ENCODE measurements around the gene PSMA6. TPM values are rescaled to one million over a fixed set of nuclear protein-coding genes. Genes with fewer than 3 reads are reported as not detected.

The PSMA6 gene
- total RNA-seq, 1 donor from 2014 or later = 137 TPM

DNA sequence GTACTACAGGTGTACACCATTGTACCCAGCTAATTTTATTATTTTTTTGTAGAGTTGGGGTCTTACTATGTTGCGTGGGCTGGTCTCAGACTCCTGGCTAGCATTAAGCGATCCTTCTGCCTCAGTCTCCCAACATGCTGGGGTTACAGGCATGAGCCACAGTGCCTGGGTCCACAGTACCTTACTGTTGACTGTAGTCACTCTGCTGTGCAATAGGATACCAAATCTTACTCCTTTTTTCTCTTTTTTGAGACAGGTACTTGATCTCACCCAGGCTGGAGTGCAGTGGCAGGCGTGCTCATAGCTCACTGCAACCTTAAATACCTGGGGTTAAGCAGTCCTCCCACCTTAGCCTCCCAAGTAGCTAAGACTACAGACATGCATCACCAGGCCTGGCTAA, 25.6 kb downstream of the PSMA6 start:
- no peak for DNase-seq (ENCODE audit: low spot score)
- Mint-ChIP-seq H3K4me3 (ENCODE audit: unreplicated experiment) (no peak overlapping the region), H3K36me3 (ENCODE audit: low read depth) (peaks cover 20% of the 10 kb centered on the region), H3K27me3 (ENCODE audit: low read depth) (no peaks in the 10 kb centered on the region), H3K4me1 (ENCODE audit: low read depth) (no peaks in the 10 kb centered on the region), H3K9me3 (ENCODE audit: low read depth) (no peaks in the 10 kb centered on the region), H3K27ac (ENCODE audit: unreplicated experiment) (no peak overlapping the region)
- TF ChIP-seq, protein P1, sequence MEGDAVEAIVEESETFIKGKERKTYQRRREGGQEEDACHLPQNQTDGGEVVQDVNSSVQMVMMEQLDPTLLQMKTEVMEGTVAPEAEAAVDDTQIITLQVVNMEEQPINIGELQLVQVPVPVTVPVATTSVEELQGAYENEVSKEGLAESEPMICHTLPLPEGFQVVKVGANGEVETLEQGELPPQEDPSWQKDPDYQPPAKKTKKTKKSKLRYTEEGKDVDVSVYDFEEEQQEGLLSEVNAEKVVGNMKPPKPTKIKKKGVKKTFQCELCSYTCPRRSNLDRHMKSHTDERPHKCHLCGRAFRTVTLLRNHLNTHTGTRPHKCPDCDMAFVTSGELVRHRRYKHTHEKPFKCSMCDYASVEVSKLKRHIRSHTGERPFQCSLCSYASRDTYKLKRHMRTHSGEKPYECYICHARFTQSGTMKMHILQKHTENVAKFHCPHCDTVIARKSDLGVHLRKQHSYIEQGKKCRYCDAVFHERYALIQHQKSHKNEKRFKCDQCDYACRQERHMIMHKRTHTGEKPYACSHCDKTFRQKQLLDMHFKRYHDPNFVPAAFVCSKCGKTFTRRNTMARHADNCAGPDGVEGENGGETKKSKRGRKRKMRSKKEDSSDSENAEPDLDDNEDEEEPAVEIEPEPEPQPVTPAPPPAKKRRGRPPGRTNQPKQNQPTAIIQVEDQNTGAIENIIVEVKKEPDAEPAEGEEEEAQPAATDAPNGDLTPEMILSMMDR (IDR thresholded peaks at IDR 0.05) = no peak

DNA sequence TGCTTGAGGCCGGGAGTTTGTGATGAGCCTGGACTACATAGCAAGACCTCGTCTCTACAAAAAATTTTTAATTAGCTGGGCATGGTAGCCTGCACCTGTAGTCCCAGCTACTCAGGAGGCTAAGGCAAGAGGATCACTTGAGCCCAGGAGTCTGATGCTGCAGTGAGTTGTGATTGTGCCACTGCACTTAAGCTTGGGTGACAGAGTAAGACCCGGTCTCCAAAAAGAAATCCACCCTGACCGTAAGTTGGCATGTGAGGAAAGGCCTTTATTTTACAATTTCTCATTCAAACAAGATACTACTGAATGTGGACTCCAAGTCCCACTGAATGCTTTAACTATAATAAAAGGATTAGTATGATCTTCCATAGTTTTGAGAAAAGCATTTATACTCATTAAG, 27.3 kb downstream of the PSMA6 start:
- TF ChIP-seq, protein P1 (IDR thresholded peaks at IDR 0.05) = no peak
- Mint-ChIP-seq H3K27me3 (ENCODE audit: low read depth) (no peaks in the 10 kb centered on the region), H3K4me3 (ENCODE audit: unreplicated experiment) (no peak overlapping the region), H3K27ac (ENCODE audit: unreplicated experiment) (no peak overlapping the region), H3K9me3 (ENCODE audit: low read depth) (no peaks in the 10 kb centered on the region), H3K36me3 (ENCODE audit: low read depth) (peaks cover 16% of the 10 kb centered on the region), H3K4me1 (ENCODE audit: low read depth) (no peaks in the 10 kb centered on the region)
- no peak for DNase-seq (ENCODE audit: low spot score)

DNA sequence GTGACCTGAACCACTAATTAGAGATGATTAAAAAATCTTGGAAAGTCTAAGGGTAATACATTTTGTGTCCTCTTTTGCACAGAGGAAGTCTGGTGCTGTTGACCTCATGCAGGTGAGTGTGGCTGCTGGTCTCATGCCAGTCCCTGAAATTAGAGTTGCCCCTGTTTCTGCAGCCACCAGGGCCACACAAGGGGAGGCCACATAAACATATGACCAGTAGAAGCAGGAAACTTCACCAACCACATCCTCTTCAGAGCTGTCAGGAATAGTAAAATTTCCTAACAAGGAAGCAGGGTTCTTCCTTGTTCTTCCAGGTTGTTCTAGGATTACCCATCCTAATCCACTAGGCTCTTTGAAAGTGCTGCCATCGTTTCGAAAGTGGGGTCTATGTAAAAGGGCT, 28.3 kb downstream of the PSMA6 start:
- no peak overlapping the region for H3K27ac Mint-ChIP-seq (ENCODE audit: unreplicated experiment)
- H3K4me3 Mint-ChIP-seq (ENCODE audit: unreplicated experiment) = no peak overlapping the region
- H3K4me1 Mint-ChIP-seq (ENCODE audit: low read depth) = no peaks in the 10 kb centered on the region
- H3K9me3 Mint-ChIP-seq (ENCODE audit: low read depth) = no peaks in the 10 kb centered on the region
- TF ChIP-seq, protein P1 (IDR thresholded peaks at IDR 0.05) = no peak
- DNase-seq (ENCODE audit: low spot score) = no peak
- no peaks in the 10 kb centered on the region for H3K27me3 Mint-ChIP-seq (ENCODE audit: low read depth)
- H3K36me3 Mint-ChIP-seq (ENCODE audit: low read depth) = peaks cover 9% of the 10 kb centered on the region

DNA sequence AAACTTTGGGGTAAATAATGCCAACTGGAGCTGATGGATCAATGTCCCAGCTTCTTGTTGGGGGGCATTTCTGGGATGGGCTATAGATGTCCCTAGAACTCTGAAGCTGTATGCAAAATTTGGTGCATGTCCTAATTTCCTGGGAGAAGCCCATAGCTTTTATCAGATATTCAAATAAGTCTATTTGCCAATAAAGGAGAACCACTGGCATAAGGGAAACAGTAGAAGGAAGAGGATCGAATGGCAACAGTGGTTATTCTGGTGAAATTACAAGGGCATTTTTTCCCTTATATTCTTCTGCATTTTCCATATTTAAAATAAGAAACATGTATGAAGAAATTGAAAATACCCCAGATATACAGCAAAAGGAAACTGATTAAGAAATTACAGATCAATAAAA, 34.2 kb downstream of the PSMA6 start:
- H3K27me3 Mint-ChIP-seq (ENCODE audit: low read depth) = no peaks in the 10 kb centered on the region
- H3K4me1 Mint-ChIP-seq (ENCODE audit: low read depth) = no peaks in the 10 kb centered on the region
- no peaks in the 10 kb centered on the region for H3K36me3 Mint-ChIP-seq (ENCODE audit: low read depth)
- no peak overlapping the region for H3K4me3 Mint-ChIP-seq (ENCODE audit: unreplicated experiment)
- no peak overlapping the region for H3K27ac Mint-ChIP-seq (ENCODE audit: unreplicated experiment)
- no peaks in the 10 kb centered on the region for H3K9me3 Mint-ChIP-seq (ENCODE audit: low read depth)
- DNase-seq (ENCODE audit: low spot score) = no peak
- TF ChIP-seq, protein P1 (IDR thresholded peaks at IDR 0.05) = no peak

DNA sequence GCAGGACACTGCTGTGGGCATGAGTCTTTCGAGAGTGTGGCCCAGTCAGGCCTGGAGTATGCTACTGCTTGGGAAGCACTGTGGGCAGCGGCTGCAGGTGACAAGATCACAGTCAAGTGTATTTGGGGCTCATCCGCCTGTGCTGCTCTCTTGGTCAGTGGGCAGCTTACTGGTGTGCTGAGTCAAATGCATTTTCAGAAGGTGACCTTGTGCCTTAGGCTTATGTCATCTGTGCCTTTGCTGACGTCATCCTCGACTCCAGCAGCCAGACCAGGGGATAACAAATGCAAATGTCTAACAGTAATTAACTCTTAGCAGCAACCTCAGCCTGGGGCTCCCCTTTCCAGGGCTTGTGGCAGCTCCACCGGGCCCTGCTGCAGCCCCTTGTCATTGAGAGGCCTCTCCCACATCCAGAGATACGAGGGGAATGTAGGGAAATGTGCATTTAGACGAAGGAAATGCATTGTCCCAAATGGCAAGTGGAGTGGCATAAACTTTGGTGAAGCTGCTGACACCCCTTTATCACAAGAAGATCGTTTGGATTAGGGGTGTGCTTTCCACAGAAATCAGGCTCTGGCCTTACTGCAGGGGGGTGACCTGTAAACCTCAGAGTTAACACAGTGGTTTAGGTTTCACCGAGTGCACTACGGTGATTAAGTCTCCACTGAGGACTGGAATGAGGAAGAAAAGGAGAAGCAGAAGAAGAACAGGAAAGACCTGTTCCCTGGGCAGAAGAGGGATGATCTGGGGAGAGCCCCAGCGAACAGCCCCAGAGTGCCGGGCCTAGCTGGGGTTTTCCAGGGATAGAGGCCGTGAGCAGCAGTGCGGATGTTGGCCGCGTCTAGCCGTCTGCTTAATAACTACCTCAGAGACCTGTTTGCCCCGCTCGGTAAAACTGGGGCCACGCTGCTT, 39.7 kb downstream of the PSMA6 start:
- peak; percentile 81 for DNase-seq (ENCODE audit: low spot score)
- no peaks in the 10 kb centered on the region for H3K27me3 Mint-ChIP-seq (ENCODE audit: low read depth)
- peaks cover 33% of the 10 kb centered on the region for H3K4me1 Mint-ChIP-seq (ENCODE audit: low read depth)
- no peaks in the 10 kb centered on the region for H3K9me3 Mint-ChIP-seq (ENCODE audit: low read depth)
- TF ChIP-seq, protein P1 (IDR thresholded peaks at IDR 0.05) = no peak
- no peak overlapping the region for H3K4me3 Mint-ChIP-seq (ENCODE audit: unreplicated experiment)
- H3K36me3 Mint-ChIP-seq (ENCODE audit: low read depth) = no peaks in the 10 kb centered on the region
- no peak overlapping the region for H3K27ac Mint-ChIP-seq (ENCODE audit: unreplicated experiment)
